WTC11 (cell line): ENCODE measurements around the gene SLAMF1.

ENCODE experiments used
- GABPB1 ChIP-seq: sonication (generic); formaldehyde crosslinking; IDR thresholded peaks from 2 replicates; pipeline ENCODE4 v1.8.1; 2023; ENCODE audit warnings: mild to moderate bottlenecking, missing genetic modification reagents
- NFYB ChIP-seq: sonication (generic); formaldehyde crosslinking; conservative IDR thresholded peaks from 2 replicates; pipeline ENCODE4 v1.8.0; 2022; ENCODE audit warnings: low read depth, missing genetic modification reagents
- PRDM15 ChIP-seq: sonication (generic); formaldehyde crosslinking; IDR thresholded peaks from 2 replicates; pipeline ENCODE4 v1.8.0; 2022; ENCODE audit warnings: missing genetic modification reagents
- SP1 ChIP-seq: sonication (generic); formaldehyde crosslinking; conservative IDR thresholded peaks from 2 replicates; pipeline ENCODE4 v1.8.1; 2022; ENCODE audit warnings: missing genetic modification reagents
- ZBTB21 ChIP-seq: sonication (generic); formaldehyde crosslinking; IDR thresholded peaks from 2 replicates; pipeline ENCODE4 v1.8.1; 2023; ENCODE audit warnings: mild to moderate bottlenecking, missing genetic modification reagents, borderline replicate concordance
- ZBTB43 ChIP-seq: sonication (generic); formaldehyde crosslinking; IDR thresholded peaks from 2 replicates; pipeline ENCODE4 v1.8.1; 2023; ENCODE audit warnings: mild to moderate bottlenecking, missing genetic modification reagents
- ZNF138 ChIP-seq: sonication (generic); formaldehyde crosslinking; conservative IDR thresholded peaks from 2 replicates; pipeline ENCODE4 v1.8.1; 2022; ENCODE audit warnings: mild to moderate bottlenecking, moderate library complexity, missing genetic modification reagents
- TF ChIP-seq, protein P1 (sequence below): fragments of 200-600 bp; IDR thresholded peaks from 2 replicates; pipeline ENCODE4 v1.8.0; 2022; ENCODE audit warnings: antibody characterized with exemption

- no peak for TF ChIP-seq ZNF138 (CRISPR knock-in tag)
- TF ChIP-seq, protein P1, sequence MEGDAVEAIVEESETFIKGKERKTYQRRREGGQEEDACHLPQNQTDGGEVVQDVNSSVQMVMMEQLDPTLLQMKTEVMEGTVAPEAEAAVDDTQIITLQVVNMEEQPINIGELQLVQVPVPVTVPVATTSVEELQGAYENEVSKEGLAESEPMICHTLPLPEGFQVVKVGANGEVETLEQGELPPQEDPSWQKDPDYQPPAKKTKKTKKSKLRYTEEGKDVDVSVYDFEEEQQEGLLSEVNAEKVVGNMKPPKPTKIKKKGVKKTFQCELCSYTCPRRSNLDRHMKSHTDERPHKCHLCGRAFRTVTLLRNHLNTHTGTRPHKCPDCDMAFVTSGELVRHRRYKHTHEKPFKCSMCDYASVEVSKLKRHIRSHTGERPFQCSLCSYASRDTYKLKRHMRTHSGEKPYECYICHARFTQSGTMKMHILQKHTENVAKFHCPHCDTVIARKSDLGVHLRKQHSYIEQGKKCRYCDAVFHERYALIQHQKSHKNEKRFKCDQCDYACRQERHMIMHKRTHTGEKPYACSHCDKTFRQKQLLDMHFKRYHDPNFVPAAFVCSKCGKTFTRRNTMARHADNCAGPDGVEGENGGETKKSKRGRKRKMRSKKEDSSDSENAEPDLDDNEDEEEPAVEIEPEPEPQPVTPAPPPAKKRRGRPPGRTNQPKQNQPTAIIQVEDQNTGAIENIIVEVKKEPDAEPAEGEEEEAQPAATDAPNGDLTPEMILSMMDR: no peak
- no peak for TF ChIP-seq NFYB (CRISPR knock-in tag)
- TF ChIP-seq GABPB1 (CRISPR knock-in tag): no peak
- TF ChIP-seq PRDM15 (CRISPR knock-in tag): no peak
- TF ChIP-seq ZBTB21 (CRISPR knock-in tag): no peak
- TF ChIP-seq SP1 (CRISPR knock-in tag): no peak
- TF ChIP-seq ZBTB43 (CRISPR knock-in tag): no peak
These were observed 10.8 kb downstream of the SLAMF1 start for GRCh38 chr1:160636076-160636475.
